T-cell (primary cell): ENCODE results near the gene ARHGEF16. TPM values are rescaled to one million over a fixed set of nuclear protein-coding genes. Genes with fewer than 3 reads are reported as not detected.

ENCODE experiments used
- ATAC-seq, 4 experiments: fragments of 200-7000 bp in 3 of 4; fragments of 150-1000 bp in 1 of 4; cut with Tn5 transposase; replicated peaks in 1 of 4; 1 replicate in 3 of 4; 2 replicates in 1 of 4; pipeline ENCODE4 v1.10.0; 2021; ENCODE audit warnings: moderate library complexity in 3 of 4, mild to moderate bottlenecking in 2 of 4, moderate number of reproducible peaks in 1 of 4
- CTCF ChIA-PET, 2 donors: fragments of 300-600 bp; sonication (Branson Sonifier 250); formaldehyde crosslinking; loops; one replicate each; lab custom pipeline; 2022; ENCODE audit warnings: antibody characterized with exemption in 2 of 2; lab: Charles Lee
- POLR2A ChIA-PET, 2 donors: fragments of 300-600 bp; sonication (Branson Sonifier 250); formaldehyde crosslinking; loops; one replicate each; lab custom pipeline; 2022; ENCODE audit warnings: antibody characterized with exemption in 2 of 2; lab: Charles Lee
- DNase-seq, 35 experiments: peaks; one replicate each; pipeline versions ENCODE4 v3.0.0 to v3.0.0-alpha.2; 2013 to 2023
- H3K27ac ChIP-seq: one replicate; pipeline ENCODE4 v1.5.1; 2013; ENCODE audit warnings: low read length
- H3K27me3 ChIP-seq, 2 experiments: replicated peaks in 1 of 2; 1 replicate in 1 of 2; 2 replicates in 1 of 2; pipeline versions ENCODE4 v1.6.1 to v1.7.0; 2013; ENCODE audit warnings: low read length in 1 of 2, mixed read lengths in 1 of 2; ENCODE audit not compliant: control insufficient read depth in 2 of 2, insufficient read depth in 2 of 2; ENCODE audit errors: extremely low read depth in 1 of 2
- H3K36me3 ChIP-seq, 2 donors: 1 replicate in 1 of 2; 2 replicates in 1 of 2; pipeline versions ENCODE4 v1.6.1 to v1.7.0; 2013; ENCODE audit warnings: low read length in 1 of 2; ENCODE audit not compliant: control insufficient read depth in 2 of 2, insufficient read depth in 1 of 2; ENCODE audit errors: extremely low read depth in 1 of 2
- H3K4me1 ChIP-seq, 2 experiments: 1 replicate in 1 of 2; 2 replicates in 1 of 2; pipeline versions ENCODE4 v1.6.1 to v1.7.0; 2013; ENCODE audit warnings: low read length in 2 of 2, mixed read lengths in 1 of 2; ENCODE audit not compliant: insufficient read depth in 2 of 2, control insufficient read depth in 1 of 2; ENCODE audit errors: extremely low read depth in 1 of 2
- H3K4me3 ChIP-seq, 2 donors: 1 replicate in 1 of 2; 2 replicates in 1 of 2; pipeline versions ENCODE4 v1.5.1 to v1.7.0; 2013; ENCODE audit warnings: mild to moderate bottlenecking in 2 of 2, low read length in 1 of 2, moderate library complexity in 1 of 2; ENCODE audit not compliant: control insufficient read depth in 1 of 2; ENCODE audit errors: extremely low read depth in 1 of 2
- H3K9me3 ChIP-seq: 2 replicates; pipeline ENCODE4 v1.7.0; 2013
- H3K27ac Mint-ChIP-seq, 2 donors: one replicate each; pipeline ENCODE4 v1.8.0; 2020 to 2021; ENCODE audit warnings: mild to moderate bottlenecking in 2 of 2, mixed read lengths in 2 of 2
- H3K27me3 Mint-ChIP-seq, 2 donors: one replicate each; pipeline ENCODE4 v1.8.0; 2021 to 2022; ENCODE audit warnings: mixed read lengths in 2 of 2
- H3K36me3 Mint-ChIP-seq: one replicate; pipeline ENCODE4 v1.8.0; 2021; ENCODE audit warnings: mixed read lengths
- H3K4me1 Mint-ChIP-seq, 3 donors: one replicate each; pipeline ENCODE4 v1.8.0; 2020 to 2022; ENCODE audit warnings: mixed read lengths in 3 of 3, mild to moderate bottlenecking in 1 of 3
- H3K4me3 Mint-ChIP-seq, 3 donors: one replicate each; pipeline ENCODE4 v1.8.0; 2020 to 2022; ENCODE audit warnings: mild to moderate bottlenecking in 3 of 3, mixed read lengths in 3 of 3, moderate library complexity in 3 of 3
- H3K9me3 Mint-ChIP-seq, 3 donors: one replicate each; pipeline ENCODE4 v1.8.0; 2020 to 2022; ENCODE audit warnings: mixed read lengths in 3 of 3
- WGBS: methylation state at CpG from one replicate; pipeline ENCODE4 v1.1.5; 2013; ENCODE audit warnings: missing lambda C conversion rate; ENCODE audit not compliant: insufficient coverage; 5-methylcytosine and 5-hydroxymethylcytosine counted together
- total RNA-seq, 35 experiments: library from RNA in 6 of 35; stranded (reverse) in 6 of 35; fragments of 120-200 nt in 1 of 35; gene quantifications; one replicate each; pipeline versions ENCODE4 v1.2.1 to v1.2.4 and lab custom pipeline; 2013 to 2026

The ARHGEF16 gene
- total RNA-seq, 5 donors from 2014 or later (not counting 1 experiment from before 2014, with no cell fraction given): 0.22 to 0.44 (median 0.29) TPM; not detected in 1

DNA sequence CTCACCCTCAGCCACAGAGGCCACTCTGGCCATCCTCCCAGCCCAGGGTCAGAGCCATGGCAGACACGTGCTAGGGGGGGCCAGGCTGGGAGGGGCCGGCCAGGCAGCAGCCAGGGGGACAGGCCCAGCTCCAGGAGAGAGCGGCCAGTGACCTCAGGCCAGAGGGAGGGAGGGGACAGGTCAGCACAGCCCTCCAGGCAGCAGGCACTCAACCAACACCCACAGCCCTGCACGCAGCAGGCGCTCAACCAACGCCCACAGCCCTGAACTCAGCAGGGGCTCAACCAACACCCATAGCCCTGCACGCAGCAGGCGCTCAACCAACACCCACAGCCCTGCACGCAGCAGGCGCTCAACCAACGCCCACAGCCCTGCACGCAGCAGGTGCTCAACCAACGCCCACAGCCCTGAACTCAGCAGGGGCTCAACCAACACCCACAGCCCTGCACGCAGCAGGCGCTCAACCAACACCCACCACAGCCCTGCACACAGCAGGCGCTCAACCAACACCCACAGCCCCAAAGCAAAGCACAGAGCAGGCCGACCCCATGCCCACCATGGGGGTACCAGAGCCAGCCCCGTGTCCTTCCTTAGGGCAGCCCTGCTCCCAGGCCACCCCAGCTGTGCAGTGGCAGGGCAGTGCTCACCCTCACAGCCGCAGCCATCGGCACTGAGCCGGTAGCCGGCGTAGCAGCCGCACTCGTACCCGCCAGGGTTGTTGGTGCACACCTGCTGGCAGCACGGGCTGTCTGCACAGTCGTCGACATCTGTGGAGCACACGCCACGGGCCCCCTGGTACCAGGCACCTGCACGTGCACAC, 55.9 kb downstream of the ARHGEF16 start:
- Mint-ChIP-seq H3K4me1 (peaks cover 0 to 6% (median 2%) of the 10 kb centered on the region in 3 donors), H3K9me3 (no peaks in the 10 kb centered on the region), H3K27ac (no peak overlapping the region), H3K36me3 (peaks cover 13% of the 10 kb centered on the region), H3K27me3 (no peaks in the 10 kb centered on the region), H3K4me3 (no peak overlapping the region)
- CTCF ChIA-PET: no interaction called here
- DNase-seq: no peak
- H3K4me1 ChIP-seq: no peaks in the 10 kb centered on the region
- POLR2A ChIA-PET: no interaction called here
- H3K36me3 ChIP-seq: peaks cover 5 to 10% of the 10 kb centered on the region in 2 donors
- no peak for ATAC-seq
- no peak overlapping the region for H3K27ac ChIP-seq
- H3K9me3 ChIP-seq: no peaks in the 10 kb centered on the region
- H3K27me3 ChIP-seq: no peaks in the 10 kb centered on the region
- no peak overlapping the region for H3K4me3 ChIP-seq
- WGBS: 77% methylated on average over 21 of the region's 32 CpGs

DNA sequence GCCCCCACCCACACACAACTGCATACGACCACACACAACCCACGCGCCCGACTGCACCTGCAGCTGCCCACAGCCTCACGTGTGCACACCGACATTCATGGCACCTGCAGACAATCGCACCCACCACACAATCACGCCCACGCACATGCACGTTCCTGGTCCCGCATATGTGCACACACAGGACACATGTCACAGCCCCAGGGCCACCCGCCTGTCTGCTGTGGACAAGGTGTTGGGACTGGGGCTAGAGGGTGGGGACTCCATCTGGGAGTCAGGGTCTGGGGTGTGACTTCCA, 56.4 kb downstream of the ARHGEF16 start:
- Histone ChIP-seq H3K4me1 (no peaks in the 10 kb centered on the region), H3K27ac (no peak overlapping the region), H3K27me3 (no peaks in the 10 kb centered on the region), H3K36me3 (peaks cover 5 to 10% of the 10 kb centered on the region in 2 donors), H3K9me3 (no peaks in the 10 kb centered on the region), H3K4me3 (no peak overlapping the region)
- peaks cover 0 to 6% (median 2%) of the 10 kb centered on the region in 3 donors for H3K4me1 Mint-ChIP-seq
- no peak for ATAC-seq
- peaks cover 13% of the 10 kb centered on the region for H3K36me3 Mint-ChIP-seq
- POLR2A ChIA-PET: no interaction called here
- H3K9me3 Mint-ChIP-seq: no peaks in the 10 kb centered on the region
- CTCF ChIA-PET: no interaction called here
- WGBS: 78% methylated on average over 10 of the region's 12 CpGs
- no peak overlapping the region for H3K27ac Mint-ChIP-seq
- no peaks in the 10 kb centered on the region for H3K27me3 Mint-ChIP-seq
- no peak overlapping the region for H3K4me3 Mint-ChIP-seq
- DNase-seq: no peak

DNA sequence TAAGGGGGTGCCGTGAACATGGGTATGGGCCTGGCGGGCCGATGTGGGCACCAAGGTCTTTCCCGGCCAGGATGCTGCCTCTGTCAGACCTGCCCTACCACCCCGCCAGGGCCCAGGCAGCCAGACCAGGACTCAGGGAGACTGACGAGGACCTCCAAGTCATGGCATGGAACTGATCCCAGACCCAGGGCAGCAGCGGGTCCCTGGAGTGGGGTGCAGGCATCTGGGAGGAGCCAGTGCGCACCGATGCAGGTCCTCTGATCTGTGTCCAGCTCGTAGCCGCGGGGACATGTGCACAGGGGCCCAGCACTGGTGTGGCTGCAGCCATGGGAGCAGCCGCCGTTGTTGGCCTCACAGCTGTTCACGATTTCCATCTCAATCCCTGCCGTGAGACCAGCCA, 56.8 kb downstream of the ARHGEF16 start:
- CTCF ChIA-PET: no interaction called here
- peaks cover 0 to 6% (median 2%) of the 10 kb centered on the region in 3 donors for H3K4me1 Mint-ChIP-seq
- no peaks in the 10 kb centered on the region for H3K27me3 ChIP-seq
- H3K36me3 Mint-ChIP-seq: peaks cover 13% of the 10 kb centered on the region
- POLR2A ChIA-PET: no interaction called here
- H3K27ac ChIP-seq: no peak overlapping the region
- no peaks in the 10 kb centered on the region for H3K9me3 ChIP-seq
- H3K36me3 ChIP-seq: peaks cover 5 to 10% of the 10 kb centered on the region in 2 donors
- peaks cover 0 to 3% of the 10 kb centered on the region in 2 experiments for H3K4me1 ChIP-seq
- DNase-seq: no peak
- 92% methylated on average over 16 of the region's 16 CpGs for WGBS
- ATAC-seq: no peak
- no peak overlapping the region for H3K27ac Mint-ChIP-seq
- H3K4me3 ChIP-seq: no peak overlapping the region
- H3K9me3 Mint-ChIP-seq: no peaks in the 10 kb centered on the region
- no peak overlapping the region for H3K4me3 Mint-ChIP-seq
- no peaks in the 10 kb centered on the region for H3K27me3 Mint-ChIP-seq

DNA sequence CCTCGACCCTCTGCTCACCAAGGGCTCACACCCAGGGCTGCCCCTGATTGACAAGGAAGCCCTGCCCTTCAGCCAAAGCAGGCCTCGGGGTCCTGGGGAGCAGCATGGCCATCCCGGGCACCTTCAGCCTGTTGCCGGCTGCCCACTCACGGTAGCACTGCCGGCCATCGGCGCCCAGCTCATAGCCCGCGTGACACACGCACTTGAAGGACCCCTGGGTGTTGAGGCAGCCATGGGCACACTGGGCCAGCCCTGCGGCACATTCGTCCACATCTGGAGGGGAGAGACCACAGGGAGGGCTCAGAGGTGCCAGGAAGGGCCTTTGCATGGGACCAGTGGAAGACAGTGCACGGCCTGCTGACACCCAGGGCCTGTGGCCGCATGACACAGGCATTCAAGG, 57.4 kb downstream of the ARHGEF16 start:
- Mint-ChIP-seq H3K27me3 (no peaks in the 10 kb centered on the region), H3K36me3 (peaks cover 13% of the 10 kb centered on the region), H3K4me1 (peaks cover 0 to 6% (median 2%) of the 10 kb centered on the region in 3 donors), H3K9me3 (no peaks in the 10 kb centered on the region), H3K4me3 (no peak overlapping the region), H3K27ac (no peak overlapping the region)
- ChIA-PET POLR2A (no interaction called here), CTCF (no interaction called here)
- Histone ChIP-seq H3K27ac (no peak overlapping the region), H3K4me3 (no peak overlapping the region), H3K27me3 (peaks cover 0 to 2% of the 10 kb centered on the region in 2 experiments), H3K4me1 (peaks cover 0 to 8% of the 10 kb centered on the region in 2 experiments), H3K36me3 (peaks cover 5 to 10% of the 10 kb centered on the region in 2 donors), H3K9me3 (no peaks in the 10 kb centered on the region)
- no peak for ATAC-seq
- WGBS: 94% methylated on average over 14 of the region's 15 CpGs
- DNase-seq: no peak

DNA sequence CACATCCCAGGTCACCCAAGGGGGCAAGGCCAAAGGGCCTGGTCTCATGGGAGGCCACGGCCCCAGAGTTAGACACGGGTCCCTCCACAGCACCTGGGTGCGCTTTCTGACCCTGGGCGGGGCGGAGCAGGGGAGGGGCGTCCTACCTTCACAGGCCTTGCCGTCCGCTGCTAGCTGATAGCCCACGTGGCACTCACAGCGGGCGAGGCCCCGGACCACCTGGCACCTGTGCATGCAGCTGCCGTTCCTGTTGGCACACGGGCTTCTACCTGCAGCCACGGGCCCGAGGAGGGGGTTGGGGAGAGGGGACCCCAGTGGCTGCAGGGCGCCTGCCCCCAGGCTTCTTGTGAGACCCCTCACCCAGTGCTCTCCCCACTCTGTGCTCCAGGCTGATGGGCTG, 59.9 kb downstream of the ARHGEF16 start:
- no peak overlapping the region for H3K27ac Mint-ChIP-seq
- peaks cover 0 to 2% of the 10 kb centered on the region in 2 experiments for H3K27me3 ChIP-seq
- 96% methylated on average over 9 of the region's 17 CpGs for WGBS
- no peak overlapping the region for H3K4me3 ChIP-seq
- H3K4me3 Mint-ChIP-seq: no peak overlapping the region
- ATAC-seq (no peak), DNase-seq (no peak)
- no peaks in the 10 kb centered on the region for H3K9me3 Mint-ChIP-seq
- no peaks in the 10 kb centered on the region for H3K9me3 ChIP-seq
- H3K36me3 ChIP-seq: peaks cover 0 to 6% of the 10 kb centered on the region in 2 donors
- POLR2A ChIA-PET: no interaction called here
- no peaks in the 10 kb centered on the region for H3K27me3 Mint-ChIP-seq
- H3K4me1 ChIP-seq: peaks cover 0 to 8% of the 10 kb centered on the region in 2 experiments
- no peak overlapping the region for H3K27ac ChIP-seq
- peaks cover 4% of the 10 kb centered on the region for H3K36me3 Mint-ChIP-seq
- H3K4me1 Mint-ChIP-seq: peaks cover 0 to 6% (median 2%) of the 10 kb centered on the region in 3 donors
- CTCF ChIA-PET: no interaction called here

DNA sequence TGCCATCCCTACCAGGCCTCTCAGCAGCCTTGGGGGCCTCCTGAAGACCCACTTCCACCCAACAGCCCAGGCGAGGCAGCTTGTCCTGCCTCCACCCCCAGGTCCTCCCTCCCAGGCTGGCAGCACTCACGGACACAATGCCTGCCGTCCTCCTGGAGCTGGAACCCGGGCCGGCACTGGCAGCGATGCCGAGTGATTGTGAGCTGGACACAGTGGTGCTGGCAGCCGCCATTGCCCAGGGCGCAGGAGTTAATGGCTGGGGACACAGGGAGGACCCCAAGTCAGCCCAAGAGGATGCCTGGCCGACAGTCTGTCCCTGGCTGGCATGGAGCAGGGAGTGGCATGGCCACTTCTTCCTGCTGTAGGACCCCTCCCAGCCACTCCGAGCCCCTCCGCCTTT, 60.8 kb downstream of the ARHGEF16 start:
- Mint-ChIP-seq H3K27ac (no peak overlapping the region), H3K27me3 (no peaks in the 10 kb centered on the region), H3K4me1 (peaks cover 0 to 6% (median 2%) of the 10 kb centered on the region in 3 donors), H3K4me3 (no peak overlapping the region), H3K9me3 (no peaks in the 10 kb centered on the region), H3K36me3 (peaks cover 4% of the 10 kb centered on the region)
- POLR2A ChIA-PET: no interaction called here
- 86% methylated on average over 12 of the region's 12 CpGs for WGBS
- CTCF ChIA-PET: no interaction called here
- no peak overlapping the region for H3K27ac ChIP-seq
- peaks cover 0 to 6% of the 10 kb centered on the region in 2 donors for H3K36me3 ChIP-seq
- H3K4me3 ChIP-seq: no peak overlapping the region
- H3K4me1 ChIP-seq: peaks cover 0 to 8% of the 10 kb centered on the region in 2 experiments
- no peaks in the 10 kb centered on the region for H3K9me3 ChIP-seq
- ATAC-seq (no peak), DNase-seq (no peak)
- H3K27me3 ChIP-seq: peaks cover 0 to 2% of the 10 kb centered on the region in 2 experiments
